NCI-H2171 (cell line): ENCODE measurements around the gene KIR2DL3.
"Not testable (repeated sequence)": the region's sequence is repeated elsewhere in the genome, so short reads cannot be mapped to it uniquely, and the experiment has no call there.

Experiments used
- DNase-seq: peaks from one replicate; lab custom pipeline; 2025; lab: John Stamatoyannopoulos, UW

KIR2DL3 gene

GRCh38 chr19:54738306-54738705 is at the start of gene KIR2DL3:
Gene KIR2DL3, plus strand, starts transcription at chr19:54738513. Its CDS starts 33 bp downstream, at chr19:54738546.
- DNase-seq, result not testable (repeated sequence)

DNA sequence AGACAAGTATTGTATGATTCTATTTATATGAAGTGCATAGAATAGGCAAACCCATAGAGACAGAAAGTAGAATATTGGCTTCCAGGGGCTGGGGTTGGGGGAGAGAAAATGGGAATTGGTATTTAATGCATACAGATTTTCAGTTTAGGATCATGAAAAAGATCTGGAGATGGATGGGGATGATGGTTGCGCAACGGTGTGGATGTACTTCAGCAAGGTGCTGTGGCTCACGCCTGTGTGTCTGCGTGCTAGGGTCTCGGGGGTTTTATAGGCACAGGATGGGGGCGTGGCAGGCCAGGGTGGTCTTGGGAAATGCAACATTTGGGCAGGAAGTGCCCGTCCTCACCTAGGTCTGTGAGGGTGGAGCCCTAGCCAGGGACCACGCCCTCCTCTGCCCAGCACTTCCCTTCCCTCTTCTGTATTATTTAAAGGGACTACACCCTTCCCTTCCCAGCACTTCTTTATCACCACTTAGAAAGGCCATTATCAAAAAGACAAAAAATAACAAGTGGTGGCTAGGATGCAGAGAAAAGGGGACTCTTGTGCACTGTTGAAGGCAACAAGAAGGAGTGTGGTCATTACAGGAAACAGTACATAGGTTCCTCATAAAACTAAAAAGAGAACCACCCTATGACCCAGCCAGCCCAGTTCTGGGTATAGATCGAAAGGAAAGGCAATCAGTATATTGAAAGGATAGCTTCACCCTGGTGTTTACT is 46.6 kb upstream of the KIR2DL3 start:
- DNase-seq, result no peak

GRCh38 chr19:54692298-54692615 is 46.1 kb upstream of the KIR2DL3 start:
- DNase-seq, result no peak

DNA sequence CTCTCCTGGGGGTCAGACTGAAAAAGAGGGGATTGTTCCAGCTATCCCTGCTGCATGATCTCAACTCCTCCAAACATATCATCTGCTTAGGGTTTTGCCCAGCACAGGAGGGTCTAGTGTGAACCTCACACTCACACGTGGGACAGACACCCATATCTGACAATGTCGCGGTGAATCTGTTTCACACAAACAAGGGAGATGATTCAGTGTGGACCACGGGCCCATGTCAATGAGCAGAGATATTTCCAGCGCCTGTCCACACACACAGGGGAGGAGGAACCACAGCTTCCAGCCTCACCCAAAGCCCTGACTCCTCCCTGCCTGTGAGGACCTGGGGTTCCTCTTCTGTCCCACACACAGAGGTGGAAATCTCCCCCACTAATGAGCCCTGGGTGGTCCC is 43.7 kb upstream of the KIR2DL3 start:
- no peak for DNase-seq

DNA sequence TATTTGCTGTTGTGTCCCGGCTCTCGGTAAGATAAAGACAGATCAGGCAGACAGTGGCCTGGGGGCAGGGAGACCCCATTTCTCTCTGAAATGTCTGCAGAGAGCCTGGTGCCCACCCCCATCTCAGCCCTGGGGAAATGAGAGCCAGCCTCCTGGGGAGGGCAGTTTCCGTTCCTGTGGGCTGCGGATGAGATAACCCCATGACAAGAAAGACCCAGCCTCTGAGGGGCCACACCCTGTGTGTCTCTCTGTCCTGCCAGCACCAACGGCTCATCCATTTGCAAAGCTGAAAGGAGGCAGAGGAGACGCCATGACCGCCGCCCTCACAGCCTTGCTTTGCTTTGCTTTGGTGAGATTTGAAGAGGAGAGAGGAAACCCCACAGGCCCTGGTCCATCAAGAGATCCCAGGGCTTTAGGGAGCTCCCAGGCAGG is 42.2 kb upstream of the KIR2DL3 start:
- no peak for DNase-seq

GRCh38 chr19:54696766-54697165 is 41.5 kb upstream of the KIR2DL3 start:
- no peak for DNase-seq

DNA sequence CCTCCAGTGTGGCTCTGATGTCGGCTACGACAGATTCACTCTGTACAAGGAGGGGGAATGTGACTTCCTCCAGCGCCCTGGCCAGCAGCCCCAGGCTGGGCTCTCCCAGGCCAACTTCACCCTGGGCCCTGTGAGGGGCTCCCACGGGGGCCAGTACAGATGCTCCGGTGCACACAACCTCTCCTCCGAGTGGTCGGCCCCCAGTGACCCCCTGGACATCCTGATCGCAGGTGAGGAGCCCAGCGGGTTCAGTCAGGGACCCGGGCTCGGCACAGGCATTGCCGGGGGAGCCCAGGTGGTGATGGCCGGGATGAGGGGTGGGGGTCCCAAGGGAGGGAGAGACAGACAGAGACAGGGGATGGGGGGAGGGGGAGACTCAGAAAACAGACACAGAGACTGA is 40.6 kb upstream of the KIR2DL3 start:
- not testable (repeated sequence) for DNase-seq

DNA sequence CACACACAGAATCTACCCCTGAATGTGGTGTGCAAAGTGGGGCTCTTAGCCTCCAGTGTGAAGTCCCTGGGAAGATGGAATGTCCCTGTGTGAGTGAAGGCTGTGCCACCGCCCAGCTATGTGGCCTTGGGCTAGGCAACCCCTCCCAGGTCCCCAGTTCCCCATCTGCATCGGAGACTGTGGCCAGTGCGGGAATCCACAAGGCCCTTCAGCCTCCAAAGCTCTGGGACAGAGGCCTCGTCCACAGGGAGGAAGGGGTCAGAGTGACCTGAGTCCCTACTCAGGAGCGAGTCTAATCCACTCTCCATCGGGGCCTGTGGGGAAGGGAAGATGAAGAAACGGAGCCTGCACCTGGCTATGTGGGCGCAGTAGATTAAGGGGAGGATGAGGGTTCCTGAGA is 33.4 kb upstream of the KIR2DL3 start:
- DNase-seq, result no peak

- DNase-seq, result no peak
These were observed 30.4 kb upstream of the KIR2DL3 start for GRCh38 chr19:54707962-54708361.

GRCh38 chr19:54708781-54709180 is 29.5 kb upstream of the KIR2DL3 start:
- no peak for DNase-seq

DNA sequence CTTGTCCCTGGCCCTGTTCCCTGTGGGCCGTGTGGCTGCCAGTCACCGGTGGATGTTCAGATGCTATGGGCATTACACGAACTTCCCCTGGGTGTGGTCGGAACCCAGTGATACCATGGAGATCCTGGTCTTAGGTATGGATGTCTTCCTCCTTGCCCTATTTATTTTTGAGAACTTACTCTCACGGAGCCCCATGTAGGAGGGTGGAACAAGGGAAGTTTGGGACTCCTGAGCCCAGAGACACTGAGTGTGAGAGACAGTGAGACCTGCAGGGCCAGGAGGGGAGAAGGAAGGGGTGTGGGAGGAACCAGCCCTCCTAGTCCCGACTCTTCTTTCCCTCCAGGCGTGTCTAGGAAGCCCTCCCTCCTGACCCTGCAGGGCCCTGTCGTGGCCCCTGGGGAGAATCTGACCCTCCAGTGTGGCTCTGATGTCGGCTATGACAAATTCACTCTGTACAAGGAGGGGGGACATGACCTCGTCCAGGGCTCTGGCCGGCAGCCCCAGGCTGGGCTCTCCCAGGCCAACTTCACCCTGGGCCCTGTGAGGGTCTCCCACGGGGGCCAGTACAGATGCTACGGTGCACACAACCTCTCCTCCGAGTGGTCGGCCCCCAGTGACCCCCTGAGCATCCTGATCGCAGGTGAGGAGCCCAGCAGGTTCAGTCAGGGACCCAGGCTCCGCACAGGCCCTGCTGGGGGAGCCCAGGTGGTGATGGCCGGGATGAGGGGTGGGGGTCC is 28.9 kb upstream of the KIR2DL3 start:
- DNase-seq, result no peak

- DNase-seq, result not testable (repeated sequence)
These were observed 28.4 kb upstream of the KIR2DL3 start for GRCh38 chr19:54709956-54710355.

DNA sequence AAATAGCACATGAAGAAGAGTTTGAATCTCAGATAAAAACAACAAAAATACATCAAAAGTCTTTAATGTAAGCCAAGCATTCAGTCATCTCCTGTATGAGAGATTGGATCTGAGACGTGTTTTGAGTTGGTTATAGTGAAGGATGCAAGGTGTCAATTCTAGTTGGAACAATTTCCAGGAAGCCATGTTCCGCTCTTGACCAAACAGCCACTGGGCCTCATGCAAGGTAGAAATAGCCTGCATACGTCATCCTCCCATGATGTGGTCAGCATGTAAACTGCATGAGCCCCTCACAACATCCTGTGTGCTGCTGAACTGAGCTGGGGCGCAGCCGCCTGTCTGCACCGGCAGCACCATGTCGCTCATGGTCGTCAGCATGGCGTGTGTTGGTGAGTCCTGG is 14.2 kb upstream of the KIR2DL3 start, which contains the start of gene KIR3DL3:
TSS of gene KIR3DL3 (plus strand) at position 301 of the 400 bp plus-strand sequence. CDS start at position 356, 55 bp downstream.
- DNase-seq, result no peak

- no peak for DNase-seq
These were observed 13.7 kb upstream of the KIR2DL3 start for GRCh38 chr19:54724644-54725043.

- DNase-seq, result no peak
These were observed 13.0 kb upstream of the KIR2DL3 start for GRCh38 chr19:54725321-54725720.

- no peak for DNase-seq
These were observed 10.8 kb upstream of the KIR2DL3 start for GRCh38 chr19:54727562-54727961.

DNA sequence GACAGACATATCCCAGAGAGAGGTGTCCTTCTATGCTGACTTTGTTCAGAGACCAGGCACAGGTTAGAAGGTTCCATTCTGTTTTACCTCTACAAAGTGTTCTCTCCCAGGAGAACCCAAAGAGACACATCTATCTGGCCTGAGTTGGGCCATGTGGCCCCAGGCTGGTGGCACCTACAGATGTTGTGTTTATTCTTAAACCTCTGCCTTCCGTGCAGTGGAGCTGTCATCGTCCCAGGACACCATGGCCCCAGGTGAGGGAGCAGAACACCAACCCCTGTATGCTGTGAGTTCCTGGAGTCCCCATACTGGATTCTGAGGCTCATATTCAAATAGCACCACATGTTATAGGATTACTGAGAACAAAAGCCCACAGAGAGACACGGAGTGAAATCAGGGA is 10.1 kb upstream of the KIR2DL3 start:
- DNase-seq, result no peak

- no peak for DNase-seq
These were observed 8.7 kb upstream of the KIR2DL3 start for GRCh38 chr19:54729416-54730188.

- no peak for DNase-seq
These were observed 7.1 kb upstream of the KIR2DL3 start for GRCh38 chr19:54731191-54731590.

GRCh38 chr19:54738715-54739114 is 402 bp downstream of the KIR2DL3 start:
- no peak for DNase-seq

- DNase-seq, result no peak
These were observed 1.5 kb downstream of the KIR2DL3 start for GRCh38 chr19:54739587-54740497.

DNA sequence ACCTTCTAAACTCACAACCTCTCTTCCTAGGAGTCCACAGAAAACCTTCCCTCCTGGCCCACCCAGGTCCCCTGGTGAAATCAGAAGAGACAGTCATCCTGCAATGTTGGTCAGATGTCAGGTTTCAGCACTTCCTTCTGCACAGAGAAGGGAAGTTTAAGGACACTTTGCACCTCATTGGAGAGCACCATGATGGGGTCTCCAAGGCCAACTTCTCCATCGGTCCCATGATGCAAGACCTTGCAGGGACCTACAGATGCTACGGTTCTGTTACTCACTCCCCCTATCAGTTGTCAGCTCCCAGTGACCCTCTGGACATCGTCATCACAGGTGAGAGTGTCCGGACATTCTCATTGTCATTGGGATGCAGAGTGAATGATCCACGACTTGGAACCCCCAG is 3.6 kb downstream of the KIR2DL3 start:
- not testable (repeated sequence) for DNase-seq
